ENCODE data around the gene POLD2.
"Not testable (repeated sequence)": the region's sequence is repeated elsewhere in the genome, so short reads cannot be mapped to it uniquely, and the experiment has no call there.

The POLD2 gene

DNA sequence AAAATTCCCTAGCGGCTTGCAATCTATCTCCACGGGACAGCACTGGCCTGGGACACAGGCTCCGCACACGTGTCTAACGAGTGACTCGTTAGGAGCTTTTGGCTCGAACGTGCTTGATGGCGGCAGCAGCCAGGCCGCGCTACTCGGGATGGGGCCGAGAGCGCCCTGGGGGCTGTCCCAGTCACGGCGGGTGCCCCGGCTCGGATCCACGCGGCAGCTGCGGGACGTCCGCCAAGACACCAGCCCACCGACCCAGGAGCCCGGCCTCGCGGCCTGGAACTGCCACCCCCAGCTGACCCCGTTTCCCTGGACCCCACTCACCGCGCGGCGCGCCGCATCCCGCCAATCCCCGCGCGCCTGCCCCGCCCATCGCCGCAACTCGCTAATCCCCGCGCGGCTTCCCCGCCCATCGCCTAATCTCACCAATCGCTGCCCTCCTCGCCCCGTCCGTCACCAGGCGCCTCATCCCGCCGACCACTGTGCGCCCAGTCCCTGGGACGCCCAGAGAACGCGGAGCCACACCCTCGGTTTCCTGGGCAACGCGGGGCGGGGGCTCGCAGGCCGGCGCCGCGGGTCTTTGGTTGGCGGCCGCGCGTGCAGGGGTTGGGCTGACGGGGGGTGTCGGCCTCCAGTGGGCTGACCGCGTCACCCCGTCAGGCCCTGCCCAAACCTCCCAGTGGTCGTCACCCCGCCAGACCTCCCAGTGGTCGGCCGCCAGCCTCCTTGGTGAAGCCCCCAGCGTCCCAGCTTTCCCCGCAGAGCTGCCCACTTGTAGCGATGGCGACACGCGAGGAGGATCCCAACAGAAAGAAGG is at the start of gene POLD2:
POLD2 (minus strand) TSS at position 359 of the 814 bp plus-strand sequence. CDS start 1,495 bp downstream, outside the sequence.
- DNase-seq (ENCODE audit: low read depth), result peak; percentile 97

DNA sequence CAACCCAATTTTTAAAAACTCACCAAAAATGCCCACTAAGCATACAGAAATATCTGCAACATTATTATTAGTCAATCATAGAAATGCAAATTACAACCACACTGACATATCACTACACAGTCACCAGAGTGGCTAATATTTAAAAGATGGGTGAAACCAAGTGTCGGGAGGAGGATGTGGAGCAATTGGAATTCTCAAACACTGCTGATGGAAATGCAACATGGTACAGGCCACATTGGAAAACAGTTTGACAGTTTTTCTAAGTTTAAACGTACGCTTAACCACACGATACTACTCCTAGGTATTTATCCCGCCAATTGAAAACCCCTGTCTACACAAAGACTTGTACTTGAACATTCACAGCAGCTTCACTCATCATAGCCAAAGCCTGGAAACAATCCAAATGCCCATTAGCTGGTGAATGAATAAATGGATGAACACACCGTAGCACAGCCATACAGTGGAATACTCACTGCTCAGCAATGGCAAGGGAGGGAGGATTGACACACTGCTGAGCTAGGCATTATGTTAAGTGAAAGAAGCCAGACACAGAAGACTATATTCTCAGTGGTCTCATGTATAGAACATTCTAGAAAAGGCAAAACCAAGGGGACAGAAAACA is 49.6 kb upstream of the POLD2 start:
- DNase-seq (ENCODE audit: low read depth), result no peak

DNA sequence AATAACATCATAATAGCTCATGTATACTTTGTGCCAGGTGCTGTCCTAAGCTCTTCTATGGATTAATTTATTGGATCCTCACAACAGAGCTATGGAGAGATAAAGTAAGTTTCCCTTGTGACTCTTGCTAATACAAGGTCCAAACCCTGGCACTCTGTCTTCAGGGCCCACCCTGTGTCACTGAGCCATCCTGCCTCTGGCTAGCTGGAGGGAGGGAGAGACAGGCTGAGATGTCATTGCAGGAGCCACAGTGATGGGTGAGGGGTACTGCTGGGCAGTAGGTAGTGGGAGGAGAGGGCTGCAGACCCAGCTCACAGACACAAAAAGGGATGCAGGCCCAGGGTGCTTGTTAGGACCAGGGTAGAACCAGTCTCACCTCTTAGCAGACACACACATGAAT is 49.0 kb upstream of the POLD2 start:
- DNase-seq (ENCODE audit: low read depth), result no peak

DNA sequence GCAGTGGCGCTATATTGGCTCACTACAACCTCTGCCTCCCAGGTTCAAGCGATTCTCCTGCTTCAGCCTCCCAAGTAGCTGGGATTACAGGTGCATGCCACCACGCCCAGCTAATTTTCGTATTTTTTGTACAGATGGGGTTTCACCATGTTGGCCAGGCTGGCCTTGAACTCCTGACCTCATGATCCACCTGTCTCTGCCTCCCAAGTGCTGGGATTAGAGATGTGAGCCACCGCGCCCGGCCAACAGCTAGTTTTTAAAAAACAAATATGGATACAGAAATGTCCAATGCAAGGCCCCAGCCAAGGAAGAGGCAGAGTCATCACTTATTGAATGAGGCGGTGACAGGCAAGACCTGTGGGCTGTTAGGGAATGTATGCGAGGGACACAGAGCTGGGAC is 48.6 kb upstream of the POLD2 start:
- not testable (repeated sequence) for DNase-seq (ENCODE audit: low read depth)

DNA sequence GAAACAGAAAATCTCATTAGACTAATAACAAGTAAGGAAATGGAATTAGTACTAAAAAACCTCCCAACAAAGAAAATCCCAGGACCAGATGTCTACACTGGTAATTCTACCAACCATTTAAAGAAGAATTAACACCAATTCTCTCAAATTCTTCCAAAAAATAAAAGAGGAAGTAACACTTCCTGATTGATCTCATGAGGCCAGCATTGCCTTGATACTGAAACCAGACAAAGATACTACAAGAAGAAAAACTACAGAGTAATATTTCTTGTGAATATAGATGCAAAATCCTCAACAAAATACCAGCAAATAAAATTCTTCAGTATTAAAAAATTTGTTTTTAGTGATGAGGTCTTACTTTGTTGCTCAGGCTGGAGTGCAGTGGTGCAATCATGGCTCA is 44.6 kb upstream of the POLD2 start:
- no peak for DNase-seq (ENCODE audit: low read depth)

DNA sequence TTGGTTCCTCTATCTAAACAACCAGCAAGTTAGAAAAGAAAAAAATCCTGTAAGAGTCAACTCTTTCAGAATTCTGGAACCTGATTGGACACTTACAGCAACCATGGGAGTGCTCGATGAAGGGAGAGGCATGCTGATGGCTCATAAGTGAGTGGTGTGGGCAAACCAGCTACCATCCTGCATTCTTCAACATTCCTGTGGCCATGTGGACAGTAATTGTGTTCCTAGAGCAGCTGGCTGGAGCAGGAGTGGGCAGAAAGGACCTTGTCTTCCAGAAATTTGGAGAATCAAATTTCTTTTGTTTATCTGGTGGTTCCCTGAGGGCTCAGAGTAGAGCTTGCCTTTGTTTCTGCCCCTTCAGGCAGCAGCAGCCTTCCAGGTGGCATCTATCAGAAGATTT is 40.2 kb upstream of the POLD2 start:
- no peak for DNase-seq (ENCODE audit: low read depth)

DNA sequence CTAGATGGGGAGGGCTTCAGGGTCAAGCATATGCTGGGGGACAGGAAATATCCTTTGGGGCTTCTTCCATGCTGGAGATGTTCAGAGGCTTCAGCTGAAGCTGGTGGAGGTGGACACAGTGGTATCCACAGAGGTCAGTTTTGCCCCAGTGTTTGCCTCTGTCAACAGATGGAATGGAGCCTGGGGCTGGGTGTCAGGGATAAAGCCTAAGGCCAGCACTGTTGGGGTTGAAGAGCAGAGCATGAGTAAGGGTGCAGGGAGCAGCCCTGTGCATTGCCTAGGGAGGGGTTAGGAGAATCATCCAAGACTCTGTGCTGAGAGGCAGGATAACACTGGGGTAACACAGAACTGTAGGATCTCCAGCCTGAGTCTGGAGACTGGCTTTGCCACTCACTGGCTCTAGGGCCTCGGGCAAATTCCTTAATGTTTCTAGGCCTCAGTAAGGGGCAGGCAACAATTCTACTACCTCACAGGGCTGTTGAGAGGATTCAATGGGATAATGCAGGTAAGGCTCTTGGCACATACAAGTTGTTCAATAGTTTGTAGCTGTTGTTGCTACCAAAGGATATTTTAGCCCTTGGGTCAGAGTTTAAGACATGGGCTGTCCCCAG is 39.5 kb upstream of the POLD2 start:
- no peak for DNase-seq (ENCODE audit: low read depth)

DNA sequence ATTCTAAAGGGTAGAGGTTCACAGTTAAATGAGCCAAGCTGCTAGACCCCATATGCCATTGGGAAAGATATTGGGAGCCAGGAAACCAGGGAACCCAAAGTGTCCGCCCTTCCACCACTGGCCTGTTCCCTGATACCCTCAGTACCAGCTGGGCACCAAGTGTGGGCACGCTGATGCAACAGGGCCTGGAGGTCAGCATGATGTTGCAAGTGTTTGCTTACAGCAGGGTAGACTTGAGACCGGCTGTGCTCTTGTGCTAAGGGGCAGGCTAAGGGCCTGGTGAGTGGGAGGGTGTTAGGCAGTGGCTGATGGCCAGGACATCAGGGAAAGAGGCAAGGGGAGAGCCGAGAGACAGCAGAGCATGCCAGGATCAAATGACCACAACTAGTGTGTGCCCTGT is 38.8 kb upstream of the POLD2 start:
- DNase-seq (ENCODE audit: low read depth), result no peak

DNA sequence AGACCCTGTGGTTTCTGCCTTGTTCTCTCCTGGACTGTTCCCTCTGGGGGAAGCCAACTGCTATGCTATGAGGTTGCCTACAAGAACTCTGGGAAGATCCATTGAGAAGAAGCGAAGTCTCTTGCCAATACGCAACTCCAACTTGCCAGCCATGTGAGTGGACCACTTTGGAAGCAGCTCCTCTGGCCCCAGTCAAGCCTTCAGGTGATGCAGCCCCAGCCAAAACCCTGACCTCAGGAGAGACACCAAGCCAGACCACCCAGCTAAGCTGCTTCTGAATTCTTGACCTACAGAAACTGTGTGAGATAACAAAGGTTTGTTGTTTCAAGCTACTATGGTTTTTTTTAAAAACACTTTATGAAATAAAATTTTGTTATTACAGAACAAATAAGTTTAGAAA is 38.0 kb upstream of the POLD2 start:
- no peak for DNase-seq (ENCODE audit: low read depth)

DNA sequence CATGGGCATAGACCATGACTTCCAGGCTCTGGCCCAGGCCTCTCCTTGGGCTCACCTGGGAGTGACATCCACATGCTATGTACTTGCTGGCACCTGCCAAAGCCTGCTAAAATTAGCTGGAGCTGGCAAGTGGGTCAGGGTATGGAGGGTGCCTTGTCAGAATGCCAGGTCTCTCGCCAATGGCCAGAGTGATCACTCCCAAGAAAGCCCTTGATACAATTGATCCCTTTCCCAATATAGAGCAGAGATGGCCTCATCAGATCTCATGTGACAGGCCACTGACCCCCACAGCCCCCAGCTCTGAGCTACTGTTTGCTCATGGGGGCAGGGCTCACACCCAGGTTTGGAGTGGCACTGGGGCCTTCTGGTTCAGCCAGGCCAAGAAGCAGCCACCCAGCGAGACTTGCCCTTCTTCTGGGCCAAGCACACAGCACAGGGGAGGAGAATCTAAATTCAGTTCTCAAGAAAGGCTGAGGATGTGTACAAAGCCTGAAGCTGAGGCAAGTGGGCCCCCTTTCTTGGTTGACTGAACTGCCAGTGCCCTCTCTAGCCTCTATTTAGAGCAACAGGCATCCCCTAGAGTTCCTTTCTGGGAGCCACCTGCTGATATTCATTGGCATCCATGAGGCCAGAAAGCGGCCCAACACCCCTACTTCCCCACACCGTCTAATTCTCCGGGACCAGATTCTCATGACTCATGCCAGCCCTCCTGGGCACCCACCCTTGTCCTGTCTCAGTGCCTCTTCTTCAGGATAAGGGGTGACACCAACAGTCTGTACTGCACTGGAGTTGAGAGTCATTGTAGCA is 36.7 kb upstream of the POLD2 start:
- DNase-seq (ENCODE audit: low read depth), result no peak

DNA sequence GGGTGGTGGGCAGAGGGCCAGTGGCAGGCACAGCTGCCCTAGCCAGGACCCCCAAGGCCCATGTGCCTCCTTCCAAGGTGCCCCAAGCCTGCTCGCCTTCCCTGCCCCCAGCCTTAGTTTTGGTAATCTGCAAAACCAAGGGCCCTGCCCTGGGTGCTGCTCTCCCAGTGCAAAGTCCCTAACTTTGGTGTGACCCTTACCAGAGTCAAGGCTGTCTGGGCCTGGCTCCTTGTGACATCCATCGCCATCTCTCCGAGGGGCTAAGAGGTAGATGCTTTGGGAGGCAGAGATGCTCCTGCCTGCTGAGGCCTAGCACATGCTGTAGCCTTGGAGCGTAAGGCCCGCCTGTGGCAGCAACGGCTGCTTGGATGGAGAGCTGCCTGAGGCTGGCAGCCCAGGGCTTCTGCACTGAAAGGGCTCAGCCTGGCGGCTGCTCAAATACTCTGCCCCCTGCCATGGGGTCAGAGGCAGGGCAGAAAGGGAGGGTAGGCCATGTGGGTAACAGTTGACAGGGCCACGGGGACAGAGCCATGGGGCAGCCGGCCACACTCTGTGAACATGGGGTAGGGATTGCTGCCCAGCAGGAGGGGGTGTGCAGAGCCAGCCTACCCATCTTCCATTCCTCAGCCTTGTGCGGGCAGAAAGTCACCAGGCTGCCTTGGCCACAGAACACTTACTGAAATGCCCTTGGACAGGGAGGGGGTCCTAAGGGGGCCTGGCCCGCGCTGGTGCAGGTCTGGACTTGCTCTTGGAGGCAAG is 35.7 kb upstream of the POLD2 start:
- no peak for DNase-seq (ENCODE audit: low read depth)

DNA sequence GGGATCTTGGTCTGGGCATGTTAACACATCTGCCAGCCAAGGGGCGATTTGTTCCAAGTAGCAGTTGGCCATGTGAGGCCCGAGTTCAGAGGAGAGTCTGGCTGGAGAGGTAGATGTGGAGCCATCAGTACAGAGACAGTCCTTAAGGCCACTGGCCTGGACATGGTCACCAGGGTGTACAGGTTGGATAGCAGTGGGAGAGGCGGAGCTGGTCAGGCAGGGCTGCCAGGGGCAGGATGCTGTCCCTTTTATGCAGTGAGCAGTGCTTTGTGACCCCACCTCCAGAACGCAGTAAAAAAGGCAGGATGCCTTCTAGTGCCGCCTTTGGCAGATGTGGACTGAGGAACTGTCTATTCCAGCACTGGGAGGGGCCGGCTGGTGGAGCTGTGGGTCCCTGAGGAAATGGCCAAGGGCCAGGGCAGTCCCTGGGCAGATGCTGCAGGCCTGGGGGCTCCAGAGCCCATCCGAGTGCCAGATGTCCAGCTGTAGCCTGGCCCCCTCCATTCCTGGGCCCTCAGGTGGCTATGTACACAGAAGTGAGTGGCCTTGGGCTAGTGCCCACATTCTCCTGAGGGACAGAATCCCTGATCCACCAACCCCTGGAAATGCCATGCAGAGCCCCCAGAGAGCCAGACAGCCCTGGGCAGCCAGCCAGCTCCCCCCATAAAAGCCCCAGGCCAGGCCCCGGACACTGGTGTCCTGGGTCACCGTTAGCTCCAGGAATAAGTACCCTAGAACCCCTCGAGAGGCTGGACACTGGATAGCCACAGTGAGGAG is 34.9 kb upstream of the POLD2 start:
- no peak for DNase-seq (ENCODE audit: low read depth)

DNA sequence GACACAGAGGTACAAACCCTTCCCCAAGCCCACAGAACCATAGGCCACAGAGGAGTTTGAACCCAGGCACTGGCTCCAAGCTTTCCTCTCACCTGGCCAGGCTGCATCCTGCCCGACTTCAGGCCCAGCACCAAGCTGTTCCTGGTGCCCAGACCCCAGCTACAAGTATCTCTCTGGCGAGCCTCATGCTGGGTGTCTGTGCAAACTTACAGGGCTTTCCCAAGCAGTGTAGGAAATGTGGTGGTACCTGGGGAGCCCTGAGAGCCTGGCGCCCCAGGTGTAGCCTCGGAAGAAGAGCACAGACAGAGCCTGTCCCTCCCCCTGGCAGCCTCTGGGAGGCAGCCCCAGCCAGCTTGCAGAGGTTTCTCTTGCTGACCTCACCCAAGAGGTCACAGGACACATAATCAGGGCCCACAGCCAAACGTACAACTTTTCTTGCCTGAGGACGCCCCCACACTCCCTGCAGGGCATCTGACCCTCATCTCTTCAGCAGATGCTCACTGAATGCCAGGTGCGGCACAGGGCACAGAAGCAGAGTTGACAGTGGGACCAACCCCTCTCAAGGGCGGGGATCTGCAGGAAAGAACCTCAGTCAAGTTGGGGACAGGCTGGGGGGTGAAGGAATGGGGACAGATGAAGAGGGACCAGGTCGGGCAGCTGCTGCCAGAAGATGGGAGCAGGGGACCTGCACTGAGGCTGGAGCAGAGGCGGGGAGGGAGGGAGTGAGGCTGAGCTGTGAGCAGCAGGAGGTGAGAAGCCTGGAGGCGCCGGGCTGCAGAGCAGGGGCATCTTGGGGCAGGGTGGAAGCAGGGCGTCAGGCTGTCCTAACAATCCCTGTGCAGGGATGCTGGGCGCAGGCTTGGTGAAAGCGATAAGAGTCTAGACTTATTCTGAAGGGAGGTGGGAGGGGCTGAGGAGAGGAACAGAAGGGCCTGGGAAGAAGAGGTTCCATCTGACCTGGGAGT is 34.0 kb upstream of the POLD2 start:
- DNase-seq (ENCODE audit: low read depth), result no peak

DNA sequence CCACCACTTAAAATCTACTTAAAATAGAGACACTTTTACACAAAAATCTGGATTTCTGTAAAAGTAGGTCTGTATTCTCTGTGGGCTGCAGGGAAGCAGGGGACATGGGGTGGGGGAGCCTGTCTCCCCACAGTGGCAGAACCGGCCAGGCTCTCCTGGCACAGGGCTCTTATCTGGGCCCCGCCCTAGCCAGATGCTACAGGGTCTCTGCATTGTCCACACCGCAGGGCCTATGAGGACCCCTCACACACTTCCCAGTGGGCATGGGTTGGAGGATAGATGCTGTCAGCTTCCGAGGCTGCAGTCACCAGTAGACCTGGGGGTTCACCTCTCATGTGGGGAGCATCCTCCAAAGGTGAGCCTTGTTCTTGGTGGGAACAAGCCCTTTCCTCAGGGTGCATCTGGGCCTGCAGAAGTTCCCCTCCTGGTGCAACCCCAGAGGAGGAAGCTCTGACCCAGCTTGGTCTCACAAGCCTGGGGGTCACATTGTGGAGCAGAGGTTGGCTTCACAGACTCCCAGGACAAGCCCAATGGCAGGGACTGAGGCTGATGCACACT is 33.2 kb upstream of the POLD2 start:
- DNase-seq (ENCODE audit: low read depth), result no peak

DNA sequence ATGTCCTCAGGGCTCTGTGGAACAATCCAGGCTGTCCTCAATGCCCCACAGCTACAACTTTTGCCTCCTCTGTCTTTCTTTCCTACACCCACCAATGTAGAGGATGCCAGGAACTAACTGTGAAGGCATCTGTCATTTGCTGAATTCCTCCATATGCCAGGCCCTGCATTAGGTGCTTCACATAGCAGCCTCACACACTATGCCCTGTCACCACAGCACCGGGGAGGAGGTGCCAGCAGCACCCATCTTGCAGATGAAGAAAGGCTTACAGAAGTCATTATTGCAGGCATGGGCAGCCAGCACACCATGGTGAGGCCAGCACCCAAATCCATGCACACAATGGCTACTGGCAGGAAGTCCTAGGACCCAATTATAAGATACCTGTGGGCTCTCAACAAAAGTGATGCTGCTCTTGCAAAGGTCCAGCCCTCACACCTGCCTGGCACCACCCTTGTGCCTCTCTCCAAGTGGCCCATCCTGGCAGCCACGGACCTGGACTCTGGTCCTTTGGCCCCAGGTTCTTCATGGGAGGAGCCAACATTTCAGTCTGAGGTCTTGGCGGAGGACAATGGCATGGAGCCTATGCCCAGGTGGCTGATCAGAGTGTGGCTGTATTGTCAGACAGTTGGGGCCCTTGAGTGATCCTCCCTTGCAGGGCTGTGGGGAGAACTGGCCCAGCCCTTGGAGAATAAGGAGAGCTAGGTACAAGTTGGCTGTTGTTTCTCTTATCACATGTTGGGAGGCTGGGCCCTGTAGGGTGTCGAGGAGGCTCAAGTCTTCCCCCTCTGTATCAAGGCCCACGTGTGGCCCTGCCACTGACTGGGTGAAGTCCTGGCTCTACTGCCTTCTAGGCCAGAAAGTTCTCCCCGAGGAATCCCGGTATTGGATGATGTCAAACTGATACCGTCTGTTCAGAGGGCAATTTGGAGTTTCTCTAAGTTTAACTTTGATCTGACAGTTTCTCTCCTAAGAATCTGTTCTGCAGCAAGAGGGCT is 32.1 kb upstream of the POLD2 start:
- no peak for DNase-seq (ENCODE audit: low read depth)

DNA sequence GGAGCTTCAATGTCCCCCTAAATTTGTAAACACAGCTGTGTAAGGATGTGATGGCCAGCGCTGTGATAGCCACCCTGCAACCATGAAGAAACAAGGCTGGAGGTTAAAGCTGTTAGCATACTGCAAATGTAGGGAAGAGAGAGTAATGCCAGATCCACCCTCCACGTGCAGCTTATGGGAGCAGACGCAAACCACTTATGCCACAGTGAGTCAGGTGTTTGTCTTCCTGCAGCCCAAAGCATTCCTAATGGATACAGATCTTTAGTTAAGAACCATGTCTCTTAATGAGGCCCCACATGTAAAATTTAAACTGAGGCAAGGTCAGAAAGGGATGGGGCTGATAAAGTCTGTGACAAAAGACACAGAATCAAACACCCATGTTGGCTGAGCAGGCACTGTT is 31.4 kb upstream of the POLD2 start:
- no peak for DNase-seq (ENCODE audit: low read depth)

DNA sequence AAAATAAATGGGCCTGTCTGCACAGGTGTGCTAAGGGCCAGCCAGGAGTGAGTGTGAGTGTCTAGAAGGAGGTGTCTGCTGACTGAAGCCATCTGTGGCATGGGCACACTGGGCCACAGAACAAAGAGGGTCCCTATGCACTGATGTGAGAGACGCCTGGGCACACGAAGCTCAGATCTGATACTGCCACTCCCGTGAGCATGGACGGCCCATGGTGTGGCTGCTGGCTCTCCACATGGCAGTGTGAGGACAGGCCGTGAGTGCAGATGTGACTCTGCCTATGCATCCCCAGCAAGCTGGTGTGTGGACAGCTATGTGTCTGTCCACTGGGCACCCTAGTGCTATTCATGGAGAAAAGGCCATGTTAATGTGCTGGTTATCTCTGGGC is 30.6 kb upstream of the POLD2 start:
- no peak for DNase-seq (ENCODE audit: low read depth)

Data from stimulated activated CD8-positive, alpha-beta memory T cell treated with anti-CD3 and anti-CD28 coated beads, Interleukin-12 subunit alpha, Interleukin-12 subunit beta, amount 100 ng/mL, for 4 hours (primary cell).